Measurements from ENCODE around the gene CCNF. TPM values are rescaled to one million over a fixed set of nuclear protein-coding genes. Genes with fewer than 3 reads are reported as not detected.

Gene CCNF
- total RNA-seq (2022; extraction: Qiagen RNA extraction): 19.6 to 24.6 TPM (median 23.6 TPM) in 5 replicates

GRCh38 chr16:2429034-2429770 is at the start of gene CCNF:
CCNF (plus strand) TSS chr16:2429447; CDS start chr16:2429482, 35 bp downstream.

GRCh38 chr16:2459647-2460390 is 30.6 kb downstream of the CCNF start, which contains the start of gene TEDC2:
TEDC2 (plus strand) TSS chr16:2460109; CDS start chr16:2460145, 36 bp downstream.

GRCh38 chr16:2471016-2471652 is 41.9 kb downstream of the CCNF start, which contains the start of gene NTN3:
NTN3 (plus strand) TSS chr16:2471297; CDS start chr16:2471702, 405 bp downstream.

GRCh38 chr16:2474877-2475412 is 45.7 kb downstream of the CCNF start, which contains the start of gene TBC1D24:
TBC1D24 (plus strand) TSS chr16:2475127; CDS start chr16:2496149, 21,022 bp downstream.

Other genes starting within 250 kb of the CCNF start
- gene CASKIN1, start 232.8 kb upstream of the CCNF start, total RNA-seq (2022; extraction: Qiagen RNA extraction): 0.32 to 0.66 TPM (median 0.56 TPM) in 5 replicates
- 42.1 to 58.2 TPM (median 51.9 TPM) in 5 replicates for gene MLST8, start 224.0 kb upstream of the CCNF start, total RNA-seq (2022; extraction: Qiagen RNA extraction)
- gene BRICD5, start 218.6 kb upstream of the CCNF start, total RNA-seq (2022; extraction: Qiagen RNA extraction): 4.2 to 6.5 TPM (median 5.7 TPM) in 5 replicates
- 16.3 to 36.4 TPM (median 34.8 TPM) in 5 replicates for gene PGP, start 214.6 kb upstream of the CCNF start, total RNA-seq (2022; extraction: Qiagen RNA extraction)
- gene E4F1, start 205.9 kb upstream of the CCNF start, total RNA-seq (2022; extraction: Qiagen RNA extraction): 16.7 to 27.8 TPM (median 26.6 TPM) in 5 replicates
- 0.77 to 1.8 TPM (median 1.6 TPM) in 5 replicates for gene DNASE1L2, start 193.0 kb upstream of the CCNF start, total RNA-seq (2022; extraction: Qiagen RNA extraction)
- gene ECI1, start 177.9 kb upstream of the CCNF start, total RNA-seq (2022; extraction: Qiagen RNA extraction): 47.6 to 92.3 TPM (median 88.7 TPM) in 5 replicates
- 250 to 299 TPM (median 265 TPM) in 5 replicates for gene RNPS1, start 161.3 kb upstream of the CCNF start, total RNA-seq (2022; extraction: Qiagen RNA extraction)
- gene ABCA3, start 88.7 kb upstream of the CCNF start, total RNA-seq (2022; extraction: Qiagen RNA extraction): 14.0 to 21.1 TPM (median 19.2 TPM) in 5 replicates
- 19.1 to 26.3 TPM (median 22.0 TPM) in 5 replicates for gene TEDC2, start 30.7 kb downstream of the CCNF start, total RNA-seq (2022; extraction: Qiagen RNA extraction)
- 0.05 to 0.07 TPM in 2 of 5 replicates, not detected in the others for gene NTN3, start 41.9 kb downstream of the CCNF start, total RNA-seq (2022; extraction: Qiagen RNA extraction)
- 6.3 to 9.5 TPM (median 8.6 TPM) in 5 replicates for gene TBC1D24, start 45.7 kb downstream of the CCNF start, total RNA-seq (2022; extraction: Qiagen RNA extraction)
- gene ATP6V0C, start 84.5 kb downstream of the CCNF start, total RNA-seq (2022; extraction: Qiagen RNA extraction): 148 to 313 TPM (median 244 TPM) in 5 replicates
- gene AMDHD2, start 90.9 kb downstream of the CCNF start, total RNA-seq (2022; extraction: Qiagen RNA extraction): 16.1 to 31.7 TPM (median 29.1 TPM) in 5 replicates
- gene CEMP1, start 102.0 kb downstream of the CCNF start, total RNA-seq (2022; extraction: Qiagen RNA extraction): 0.07 to 0.13 TPM (median 0.08 TPM) in 3 of 5 replicates, not detected in the others
- gene PDPK1, start 108.6 kb downstream of the CCNF start, total RNA-seq (2022; extraction: Qiagen RNA extraction): 20.2 to 23.8 TPM (median 21.2 TPM) in 5 replicates

Data from A549 treated with CORT108297 at 1 μM for 4 hours (cell line).